ENCODE measurements around the gene LDLRAD4. TPM values are rescaled to one million over a fixed set of nuclear protein-coding genes. Genes with fewer than 3 reads are reported as not detected.

LDLRAD4 gene
- total and polyA plus RNA-seq, 2 donors (not counting 1 experiment from before 2014, with no cell fraction given): 13.9 to 35.7 TPM

DNA sequence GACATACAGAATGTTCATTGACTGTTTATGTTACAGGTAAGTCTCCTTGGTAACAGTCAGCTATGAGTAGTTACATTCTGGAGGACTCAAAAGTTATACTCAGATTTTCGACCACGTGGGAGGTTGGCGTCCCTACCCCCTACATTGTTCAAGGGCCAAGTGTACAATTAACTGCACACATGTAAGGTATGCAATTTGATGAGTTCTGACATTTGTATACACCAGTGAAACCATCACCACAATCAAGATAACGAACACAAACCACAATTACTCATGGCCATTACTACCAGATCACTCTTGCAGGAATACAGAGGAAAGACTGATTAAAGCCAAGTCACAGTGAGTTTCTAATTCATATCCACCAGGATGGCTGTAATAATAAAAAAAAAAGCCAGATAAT is 39.6 kb upstream of the LDLRAD4 start:
- H3K9ac ChIP-seq (ENCODE audit: low read length): no peak overlapping the region
- CTCF ChIA-PET: no interaction called here
- no peaks in the 10 kb centered on the region for H3K9me3 Mint-ChIP-seq (ENCODE audit: insufficient read depth)
- no peak overlapping the region for H3K4me3 ChIP-seq (ENCODE audit: control extremely low read depth in 1 of 5, extremely low read depth in 1 of 5, insufficient read depth in 1 of 5, low read depth in 2 of 5, low read length in 4 of 5)
- no peaks in the 10 kb centered on the region for H3K27me3 ChIP-seq (replicated peaks in 1 of 4; ENCODE audit: control extremely low read depth in 1 of 4, control insufficient read depth in 3 of 4, insufficient read depth in 4 of 4, low read length in 3 of 4)
- H3K27ac ChIP-seq (ENCODE audit: low read length in 2 of 2): no peak overlapping the region
- ATAC-seq (ENCODE audit: low read depth) (no peak), DNase-seq (no peak)
- H3K36me3 ChIP-seq (replicated peaks in 1 of 2; ENCODE audit: control extremely low read depth in 1 of 2, control insufficient read depth in 1 of 2, extremely low read depth in 1 of 2, insufficient read depth in 2 of 2, low read length in 1 of 2): no peaks in the 10 kb centered on the region
- no peaks in the 10 kb centered on the region for H3K9me3 ChIP-seq (ENCODE audit: control extremely low read depth in 1 of 3, control insufficient read depth in 2 of 3, insufficient read depth in 1 of 3, low read length in 2 of 3)
- no peaks in the 10 kb centered on the region for H4K20me1 ChIP-seq (ENCODE audit: control insufficient read depth, insufficient read depth, low read length, poor library complexity, severe bottlenecking)
- no peak for TF ChIP-seq EZH2 (IDR thresholded peaks at IDR 0.05; ENCODE audit: borderline replicate concordance, insufficient read depth, low read depth, low read length, poor library complexity, severe bottlenecking)
- TF ChIP-seq, protein P1, sequence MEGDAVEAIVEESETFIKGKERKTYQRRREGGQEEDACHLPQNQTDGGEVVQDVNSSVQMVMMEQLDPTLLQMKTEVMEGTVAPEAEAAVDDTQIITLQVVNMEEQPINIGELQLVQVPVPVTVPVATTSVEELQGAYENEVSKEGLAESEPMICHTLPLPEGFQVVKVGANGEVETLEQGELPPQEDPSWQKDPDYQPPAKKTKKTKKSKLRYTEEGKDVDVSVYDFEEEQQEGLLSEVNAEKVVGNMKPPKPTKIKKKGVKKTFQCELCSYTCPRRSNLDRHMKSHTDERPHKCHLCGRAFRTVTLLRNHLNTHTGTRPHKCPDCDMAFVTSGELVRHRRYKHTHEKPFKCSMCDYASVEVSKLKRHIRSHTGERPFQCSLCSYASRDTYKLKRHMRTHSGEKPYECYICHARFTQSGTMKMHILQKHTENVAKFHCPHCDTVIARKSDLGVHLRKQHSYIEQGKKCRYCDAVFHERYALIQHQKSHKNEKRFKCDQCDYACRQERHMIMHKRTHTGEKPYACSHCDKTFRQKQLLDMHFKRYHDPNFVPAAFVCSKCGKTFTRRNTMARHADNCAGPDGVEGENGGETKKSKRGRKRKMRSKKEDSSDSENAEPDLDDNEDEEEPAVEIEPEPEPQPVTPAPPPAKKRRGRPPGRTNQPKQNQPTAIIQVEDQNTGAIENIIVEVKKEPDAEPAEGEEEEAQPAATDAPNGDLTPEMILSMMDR (IDR thresholded peaks at IDR 0.05): no peak
- no peak overlapping the region for H3K4me2 ChIP-seq (replicated peaks; ENCODE audit: low read depth, low read length, poor library complexity, severe bottlenecking)
- no peaks in the 10 kb centered on the region for H3K4me1 ChIP-seq (ENCODE audit: control insufficient read depth in 2 of 2, insufficient read depth in 2 of 2, low read length in 2 of 2)
- H3K4me3 Mint-ChIP-seq: no peak overlapping the region
- intact Hi-C loops (cut with micrococcal nuclease): no loop called here
- no peak overlapping the region for H3K27ac Mint-ChIP-seq
- peaks cover 13% of the 10 kb centered on the region for H3K27me3 Mint-ChIP-seq
- WGBS (ENCODE audit: insufficient coverage): no CpG with 5 or more reads among the region's 4 CpGs
- POLR2A ChIA-PET: no interaction called here
- no peak overlapping the region for H2AFZ ChIP-seq (ENCODE audit: insufficient read depth, low read depth, low read length, poor library complexity, severe bottlenecking)
- no peaks in the 10 kb centered on the region for H3K79me2 ChIP-seq (ENCODE audit: control insufficient read depth, insufficient read depth, low read length)
- H3K4me1 Mint-ChIP-seq: no peaks in the 10 kb centered on the region

DNA sequence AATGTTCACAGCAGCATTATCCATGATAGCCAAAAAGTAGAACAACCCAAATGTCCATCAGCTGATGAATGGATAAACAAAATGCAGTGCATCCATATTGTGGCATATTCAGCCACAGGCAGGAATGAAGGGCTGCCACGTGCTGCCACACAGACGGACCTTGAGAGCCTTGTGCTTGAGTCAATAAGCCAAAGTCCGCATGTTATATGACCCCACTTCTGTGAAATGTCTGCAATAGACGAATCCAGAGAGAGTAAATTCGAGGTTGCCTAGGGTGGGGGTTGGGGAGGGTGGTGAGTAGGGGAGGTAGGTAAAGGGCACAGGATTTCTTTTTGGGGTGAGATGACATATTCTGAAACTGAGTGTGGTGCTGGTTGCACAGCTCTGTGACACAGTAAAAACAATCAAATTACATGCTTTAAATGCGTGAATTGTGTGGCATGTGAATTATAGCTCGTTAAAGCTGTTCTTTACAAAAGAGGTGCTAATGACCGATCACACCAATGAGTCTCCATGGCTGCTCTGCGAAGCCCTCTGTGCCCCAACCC is 38.9 kb upstream of the LDLRAD4 start:
- no peak overlapping the region for H3K4me3 Mint-ChIP-seq
- intact Hi-C loops (cut with micrococcal nuclease): no loop called here
- no peak overlapping the region for H3K9ac ChIP-seq (ENCODE audit: low read length)
- H3K27me3 ChIP-seq (replicated peaks in 1 of 4; ENCODE audit: control extremely low read depth in 1 of 4, control insufficient read depth in 3 of 4, insufficient read depth in 4 of 4, low read length in 3 of 4): no peaks in the 10 kb centered on the region
- no peaks in the 10 kb centered on the region for H4K20me1 ChIP-seq (ENCODE audit: control insufficient read depth, insufficient read depth, low read length, poor library complexity, severe bottlenecking)
- no peak overlapping the region for H3K4me2 ChIP-seq (replicated peaks; ENCODE audit: low read depth, low read length, poor library complexity, severe bottlenecking)
- ATAC-seq (ENCODE audit: low read depth): no peak
- no peaks in the 10 kb centered on the region for H3K9me3 ChIP-seq (ENCODE audit: control extremely low read depth in 1 of 3, control insufficient read depth in 2 of 3, insufficient read depth in 1 of 3, low read length in 2 of 3)
- H3K27ac ChIP-seq (ENCODE audit: low read length in 2 of 2): no peak overlapping the region
- CTCF ChIA-PET: no interaction called here
- H3K79me2 ChIP-seq (ENCODE audit: control insufficient read depth, insufficient read depth, low read length): no peaks in the 10 kb centered on the region
- H2AFZ ChIP-seq (ENCODE audit: insufficient read depth, low read depth, low read length, poor library complexity, severe bottlenecking): no peak overlapping the region
- no peak overlapping the region for H3K4me3 ChIP-seq (ENCODE audit: control extremely low read depth in 1 of 5, extremely low read depth in 1 of 5, insufficient read depth in 1 of 5, low read depth in 2 of 5, low read length in 4 of 5)
- no peaks in the 10 kb centered on the region for H3K4me1 Mint-ChIP-seq
- H3K27ac Mint-ChIP-seq: no peak overlapping the region
- POLR2A ChIA-PET: interaction anchor here (0.7 kb wide), 1 partner anchor 216 kb away, joined by 3 read pairs; no protein-coding TSS in a partner anchor
- H3K9me3 Mint-ChIP-seq (ENCODE audit: insufficient read depth): no peaks in the 10 kb centered on the region
- H3K4me1 ChIP-seq (ENCODE audit: control insufficient read depth in 2 of 2, insufficient read depth in 2 of 2, low read length in 2 of 2): no peaks in the 10 kb centered on the region
- H3K27me3 Mint-ChIP-seq: peaks cover 13% of the 10 kb centered on the region
- DNase-seq: no peak
- TF ChIP-seq, protein P1 (IDR thresholded peaks at IDR 0.05): no peak
- TF ChIP-seq EZH2 (IDR thresholded peaks at IDR 0.05; ENCODE audit: borderline replicate concordance, insufficient read depth, low read depth, low read length, poor library complexity, severe bottlenecking): no peak
- WGBS (ENCODE audit: insufficient coverage): 91% methylated on average over 6 of the region's 9 CpGs
- no peaks in the 10 kb centered on the region for H3K36me3 ChIP-seq (replicated peaks in 1 of 2; ENCODE audit: control extremely low read depth in 1 of 2, control insufficient read depth in 1 of 2, extremely low read depth in 1 of 2, insufficient read depth in 2 of 2, low read length in 1 of 2)
